B cell (primary cell): Measurements from ENCODE around the gene RHCE. TPM values are rescaled to one million over a fixed set of nuclear protein-coding genes. Genes with fewer than 3 reads are reported as not detected.

ENCODE experiments used
- ATAC-seq: fragments of 200-7000 bp; cut with Tn5 transposase; one replicate; pipeline ENCODE4 v1.10.0; 2021; ENCODE audit warnings: low read depth, mild to moderate bottlenecking, moderate number of reproducible peaks, moderate library complexity
- CTCF ChIA-PET: fragments of 350-600 bp; sonication (Branson Sonifier 250); formaldehyde crosslinking; loops from one replicate; lab custom pipeline; 2021; ENCODE audit warnings: antibody characterized with exemption, inconsistent platforms; lab: Charles Lee
- POLR2A ChIA-PET: fragments of 350-600 bp; sonication (Branson Sonifier 250); formaldehyde crosslinking; loops from one replicate; lab custom pipeline; 2021; ENCODE audit warnings: antibody characterized with exemption; lab: Charles Lee
- DNase-seq: peaks from one replicate; pipeline ENCODE4 v3.0.0; 2013
- H2AFZ ChIP-seq: 2 replicates; pipeline ENCODE4 v1.6.1; 2012; ENCODE audit warnings: mild to moderate bottlenecking, low read depth, low read length; ENCODE audit not compliant: insufficient read depth, poor library complexity, severe bottlenecking
- H3K27ac ChIP-seq, 2 donors: 1 replicate in 1 of 2; 2 replicates in 1 of 2; pipeline ENCODE4 v1.5.1; 2012 to 2013; ENCODE audit warnings: low read length in 2 of 2, mild to moderate bottlenecking in 2 of 2, moderate library complexity in 1 of 2
- H3K27me3 ChIP-seq, 4 experiments: fragments of 200-600 bp in 1 of 4; sonication (generic) in 1 of 4; replicated peaks in 1 of 4; 1 replicate in 2 of 4; 2 replicates in 2 of 4; pipeline versions ENCODE4 v1.6.1 to v1.7.0; 2013 to 2016; ENCODE audit warnings: low read length in 3 of 4, mild to moderate bottlenecking in 2 of 4, mixed read lengths in 1 of 4, moderate library complexity in 1 of 4; ENCODE audit not compliant: insufficient read depth in 4 of 4, control insufficient read depth in 3 of 4; ENCODE audit errors: control extremely low read depth in 1 of 4
- H3K36me3 ChIP-seq, 2 experiments: replicated peaks in 1 of 2; 1 replicate in 1 of 2; 2 replicates in 1 of 2; pipeline versions ENCODE4 v1.6.1 to v1.7.1; 2013; ENCODE audit warnings: low read length in 1 of 2; ENCODE audit not compliant: insufficient read depth in 2 of 2, control insufficient read depth in 1 of 2; ENCODE audit errors: control extremely low read depth in 1 of 2, extremely low read depth in 1 of 2
- H3K4me1 ChIP-seq, 2 donors: fragments of 200-600 bp in 1 of 2; sonication (generic) in 1 of 2; 1 replicate in 1 of 2; 2 replicates in 1 of 2; pipeline versions ENCODE4 v1.5.1 to v1.6.1; 2013 to 2017; ENCODE audit warnings: low read length in 2 of 2; ENCODE audit not compliant: control insufficient read depth in 2 of 2, insufficient read depth in 2 of 2
- H3K4me2 ChIP-seq: replicated peaks from 2 replicates; pipeline ENCODE3; 2012; ENCODE audit warnings: mild to moderate bottlenecking, low read depth, low read length; ENCODE audit not compliant: poor library complexity, severe bottlenecking
- H3K4me3 ChIP-seq, 5 experiments: fragments of 200-600 bp in 1 of 5; sonication (generic) in 1 of 5; 1 replicate in 3 of 5; 2 replicates in 2 of 5; pipeline versions ENCODE4 v1.5.1 to v1.7.0; 2011 to 2016; ENCODE audit warnings: low read length in 4 of 5, mild to moderate bottlenecking in 4 of 5, low read depth in 2 of 5, control low read depth in 1 of 5, moderate library complexity in 1 of 5; ENCODE audit not compliant: insufficient read depth in 1 of 5; ENCODE audit errors: control extremely low read depth in 1 of 5, extremely low read depth in 1 of 5
- H3K79me2 ChIP-seq: fragments of 200-600 bp; sonication (generic); one replicate; pipeline ENCODE4 v1.6.0; 2016; ENCODE audit warnings: low read length; ENCODE audit not compliant: control insufficient read depth, insufficient read depth
- H3K9ac ChIP-seq: fragments of 200-600 bp; sonication (generic); 2 replicates; pipeline ENCODE4 v1.6.1; 2017; ENCODE audit warnings: mild to moderate bottlenecking, low read length, moderate library complexity
- H3K9me3 ChIP-seq, 3 donors: one replicate each; pipeline versions ENCODE4 v1.6.1 to v1.7.1; 2013; ENCODE audit warnings: low read length in 2 of 3; ENCODE audit not compliant: control insufficient read depth in 2 of 3, insufficient read depth in 1 of 3; ENCODE audit errors: control extremely low read depth in 1 of 3
- H4K20me1 ChIP-seq: 2 replicates; pipeline ENCODE4 v1.6.0; 2012; ENCODE audit warnings: mild to moderate bottlenecking, low read length; ENCODE audit not compliant: insufficient read depth, control insufficient read depth, poor library complexity, severe bottlenecking
- H3K27ac Mint-ChIP-seq: one replicate; pipeline ENCODE4 v1.8.0; 2021; ENCODE audit warnings: mixed read lengths
- H3K27me3 Mint-ChIP-seq: one replicate; pipeline ENCODE4 v1.8.0; 2021; ENCODE audit warnings: mixed read lengths
- H3K4me1 Mint-ChIP-seq: one replicate; pipeline ENCODE4 v1.8.0; 2021; ENCODE audit warnings: mixed read lengths
- H3K4me3 Mint-ChIP-seq: one replicate; pipeline ENCODE4 v1.8.0; 2021; ENCODE audit warnings: mixed read lengths
- H3K9me3 Mint-ChIP-seq: one replicate; pipeline ENCODE4 v1.8.0; 2022; ENCODE audit warnings: mixed read lengths; ENCODE audit not compliant: insufficient read depth
- EZH2 ChIP-seq: IDR thresholded peaks from 2 replicates; pipeline ENCODE4 v1.6.1; 2012; ENCODE audit warnings: borderline replicate concordance, low read depth, mild to moderate bottlenecking, moderate library complexity, low read length; ENCODE audit not compliant: insufficient read depth, poor library complexity, severe bottlenecking
- WGBS: methylation state at CpG from one replicate; pipeline ENCODE4 v1.1.5; 2013; ENCODE audit warnings: missing lambda C conversion rate; ENCODE audit not compliant: insufficient coverage; 5-methylcytosine and 5-hydroxymethylcytosine counted together
- intact Hi-C: fragments of 100-400 bp; cut with micrococcal nuclease; formaldehyde crosslinking; loops from one replicate; pipeline ENCODE4 v1.10.0; 2022
- polyA plus RNA-seq: library from polyadenylated mRNA; depleted of rRNA; stranded (reverse); fragments of >200 nt; gene quantifications from 2 replicates; pipeline ENCODE4 v1.2.3, GENCODE V29; 2012
- total RNA-seq, 2 donors: library from RNA; stranded (reverse); fragments of 120-200 nt in 1 of 2; gene quantifications; 1 replicate in 1 of 2; 2 replicates in 1 of 2; pipeline versions ENCODE4 v1.2.3 to v1.2.4, GENCODE V29; 2013 to 2022
- TF ChIP-seq, protein P1 (sequence below): fragments of 200-600 bp; IDR thresholded peaks from one replicate; pipeline ENCODE4 v1.8.0; 2022; ENCODE audit warnings: antibody characterized with exemption, mild to moderate bottlenecking

Gene RHCE
- total and polyA plus RNA-seq, 2 donors (not counting 1 experiment from before 2014, with no cell fraction given) = 0.28 TPM; not detected in 1

DNA sequence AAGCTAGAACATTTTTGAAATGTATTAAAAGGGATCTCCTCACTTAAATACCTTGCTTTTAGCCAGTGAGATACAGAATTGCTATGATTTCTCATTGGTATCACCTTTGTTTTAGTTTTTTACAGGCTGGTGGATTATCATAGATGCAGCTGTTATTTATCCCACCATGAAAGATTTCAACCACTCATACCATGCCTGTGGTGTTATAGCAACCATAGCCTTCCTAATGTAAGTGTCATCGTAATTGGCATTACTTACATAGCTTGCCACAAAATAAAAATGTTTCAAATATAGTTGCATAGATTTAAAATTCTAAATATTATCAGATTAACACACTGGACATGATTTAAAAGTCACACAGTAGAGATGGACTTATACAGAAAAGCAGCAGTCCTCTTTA lies 77.8 kb downstream of the RHCE start:
- intact Hi-C loops = no loop called here
- no CpG with 5 or more reads among the region's 1 CpG for WGBS
- Histone ChIP-seq H3K4me2 (no peak overlapping the region), H3K9me3 (no peaks in the 10 kb centered on the region), H3K27ac (no peak overlapping the region), H3K4me1 (peaks cover 10 to 14% of the 10 kb centered on the region in 2 donors), H2AFZ (no peak overlapping the region), H3K4me3 (no peak overlapping the region), H3K27me3 (no peaks in the 10 kb centered on the region), H4K20me1 (peaks cover 53% of the 10 kb centered on the region), H3K36me3 (peaks cover 2 to 32% of the 10 kb centered on the region in 2 experiments), H3K79me2 (peaks cover 85% of the 10 kb centered on the region), H3K9ac (no peak overlapping the region)
- POLR2A ChIA-PET = no interaction called here
- peaks cover 13% of the 10 kb centered on the region for H3K4me1 Mint-ChIP-seq
- H3K9me3 Mint-ChIP-seq = no peaks in the 10 kb centered on the region
- no peaks in the 10 kb centered on the region for H3K27me3 Mint-ChIP-seq
- CTCF ChIA-PET = interaction anchor here (0.7 kb wide), 1 partner anchor 14 kb away, joined by 3 read pairs; no protein-coding TSS in a partner anchor
- H3K4me3 Mint-ChIP-seq = no peak overlapping the region
- TF ChIP-seq EZH2 = no peak
- TF ChIP-seq, protein P1, sequence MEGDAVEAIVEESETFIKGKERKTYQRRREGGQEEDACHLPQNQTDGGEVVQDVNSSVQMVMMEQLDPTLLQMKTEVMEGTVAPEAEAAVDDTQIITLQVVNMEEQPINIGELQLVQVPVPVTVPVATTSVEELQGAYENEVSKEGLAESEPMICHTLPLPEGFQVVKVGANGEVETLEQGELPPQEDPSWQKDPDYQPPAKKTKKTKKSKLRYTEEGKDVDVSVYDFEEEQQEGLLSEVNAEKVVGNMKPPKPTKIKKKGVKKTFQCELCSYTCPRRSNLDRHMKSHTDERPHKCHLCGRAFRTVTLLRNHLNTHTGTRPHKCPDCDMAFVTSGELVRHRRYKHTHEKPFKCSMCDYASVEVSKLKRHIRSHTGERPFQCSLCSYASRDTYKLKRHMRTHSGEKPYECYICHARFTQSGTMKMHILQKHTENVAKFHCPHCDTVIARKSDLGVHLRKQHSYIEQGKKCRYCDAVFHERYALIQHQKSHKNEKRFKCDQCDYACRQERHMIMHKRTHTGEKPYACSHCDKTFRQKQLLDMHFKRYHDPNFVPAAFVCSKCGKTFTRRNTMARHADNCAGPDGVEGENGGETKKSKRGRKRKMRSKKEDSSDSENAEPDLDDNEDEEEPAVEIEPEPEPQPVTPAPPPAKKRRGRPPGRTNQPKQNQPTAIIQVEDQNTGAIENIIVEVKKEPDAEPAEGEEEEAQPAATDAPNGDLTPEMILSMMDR = no peak
- DNase-seq = peak; percentile 0
- H3K27ac Mint-ChIP-seq = no peak overlapping the region
- no peak for ATAC-seq

DNA sequence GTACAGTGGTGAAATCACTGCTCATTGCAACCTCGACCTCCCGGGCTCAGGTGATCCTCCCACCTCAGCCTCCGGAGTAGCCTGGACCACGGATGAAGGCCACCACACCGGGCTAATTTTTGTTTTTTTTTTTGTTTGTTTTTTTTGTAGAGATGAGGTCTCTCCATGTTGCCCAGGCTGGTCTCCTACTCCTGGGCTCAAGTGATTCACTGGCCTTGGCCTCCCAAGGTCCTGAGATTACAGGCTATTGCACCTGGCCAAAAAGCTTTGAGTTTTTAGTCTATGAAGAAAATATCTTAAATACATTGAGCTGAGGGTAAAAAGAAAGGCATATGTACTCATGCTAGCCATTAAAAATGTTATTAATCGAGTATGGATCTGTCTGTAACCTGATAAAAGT lies 78.9 kb downstream of the RHCE start:
- Histone ChIP-seq H3K27me3 (no peaks in the 10 kb centered on the region), H2AFZ (no peak overlapping the region), H3K79me2 (peaks cover 77% of the 10 kb centered on the region), H4K20me1 (peaks cover 53% of the 10 kb centered on the region), H3K4me3 (no peak overlapping the region), H3K4me1 (peaks cover 11 to 14% of the 10 kb centered on the region in 2 donors), H3K36me3 (peaks cover 2 to 29% of the 10 kb centered on the region in 2 experiments), H3K9me3 (no peaks in the 10 kb centered on the region), H3K9ac (no peak overlapping the region), H3K4me2 (no peak overlapping the region), H3K27ac (no peak overlapping the region)
- no peaks in the 10 kb centered on the region for H3K27me3 Mint-ChIP-seq
- intact Hi-C loops = no loop called here
- H3K27ac Mint-ChIP-seq = no peak overlapping the region
- H3K4me3 Mint-ChIP-seq = no peak overlapping the region
- H3K9me3 Mint-ChIP-seq = no peaks in the 10 kb centered on the region
- H3K4me1 Mint-ChIP-seq = peaks cover 16% of the 10 kb centered on the region
- ChIA-PET CTCF (no interaction called here), POLR2A (interaction anchor here (0.7 kb wide), 1 partner anchor 104 kb away, joined by 3 read pairs; no protein-coding TSS in a partner anchor)
- no peak for ATAC-seq
- TF ChIP-seq, protein P1 = no peak
- no peak for TF ChIP-seq EZH2
- WGBS = 98% methylated on average over 3 of the region's 6 CpGs
- DNase-seq = peak; percentile 0
